Measurements from ENCODE around the gene AATF.

DNA sequence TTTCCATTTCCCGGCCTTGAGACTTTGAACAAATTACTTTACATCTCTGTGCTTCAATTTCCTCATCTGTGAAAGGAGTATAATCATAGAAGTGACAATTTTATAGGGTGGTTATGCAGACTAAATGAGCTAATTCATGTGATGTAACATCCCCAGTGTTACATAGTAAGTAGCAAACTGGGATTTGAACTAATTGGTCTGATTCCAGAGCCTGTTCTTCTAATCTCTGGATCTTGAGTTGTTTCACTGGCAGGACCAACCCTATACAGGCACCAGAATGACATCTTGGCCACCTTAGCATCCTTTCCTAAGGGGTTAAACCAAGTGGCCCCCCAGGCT lies 77.7 kb downstream of the AATF start:
- TF ChIP-seq CTCF (IDR thresholded peaks at IDR 0.05) (no peak), POLR2A (IDR thresholded peaks at IDR 0.05) (no peak)

All from breast epithelium (tissue), 3 donors.